Measurements from ENCODE around the gene FOXN3.
"Not testable (repeated sequence)": the region's sequence is repeated elsewhere in the genome, so short reads cannot be mapped to it uniquely, and the experiment has no call there.

DNA sequence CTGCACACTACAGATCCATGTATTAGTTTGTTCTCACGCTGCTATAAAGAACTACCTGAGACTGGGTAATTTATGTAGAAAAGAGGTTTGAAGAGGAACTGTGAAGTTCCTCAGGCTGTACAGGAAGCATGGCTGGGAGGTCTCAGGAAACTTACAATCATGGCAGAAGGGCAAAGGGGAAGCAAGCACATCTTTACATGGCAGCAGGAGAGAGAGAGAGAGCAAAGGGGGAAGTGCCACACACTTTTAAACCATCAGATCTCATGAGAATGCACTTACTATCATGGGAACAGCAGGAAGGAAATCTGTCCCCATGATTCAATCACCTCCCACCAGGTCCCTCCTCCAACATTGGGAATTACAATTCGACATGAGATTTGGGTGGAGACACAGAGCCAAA, 265.3 kb downstream of the FOXN3 start:
- not testable (repeated sequence) for TF ChIP-seq CTCF, POLR2A (IDR thresholded peaks at IDR 0.05)
